ENCODE measurements around the gene TMEM237. TPM values are rescaled to one million over a fixed set of nuclear protein-coding genes. Genes with fewer than 3 reads are reported as not detected.

TMEM237 gene
- total RNA-seq, 1 donor from 2014 or later: 68.8 TPM

- no peak for DNase-seq
- H3K36me3 Mint-ChIP-seq (ENCODE audit: unreplicated experiment): no peaks in the 10 kb centered on the region
- H3K27me3 Mint-ChIP-seq (ENCODE audit: unreplicated experiment): peaks cover 7% of the 10 kb centered on the region
- H3K4me3 Mint-ChIP-seq (ENCODE audit: unreplicated experiment): no peak overlapping the region
- peaks cover 4% of the 10 kb centered on the region for H3K9me3 Mint-ChIP-seq (ENCODE audit: unreplicated experiment)
- peaks cover 3% of the 10 kb centered on the region for H3K4me1 Mint-ChIP-seq (ENCODE audit: low read depth, unreplicated experiment)
- TF ChIP-seq CTCF (IDR thresholded peaks at IDR 0.05; ENCODE audit: partially characterized antibody, unreplicated experiment): no peak
- H3K27ac Mint-ChIP-seq (ENCODE audit: unreplicated experiment): no peak overlapping the region
Measured at GRCh38 chr2:201638326-201638725, 5.0 kb downstream of the TMEM237 start.

GRCh38 chr2:201633661-201634249 lies 9.5 kb downstream of the TMEM237 start:
- no peaks in the 10 kb centered on the region for H3K36me3 Mint-ChIP-seq (ENCODE audit: unreplicated experiment)
- H3K27me3 Mint-ChIP-seq (ENCODE audit: unreplicated experiment): no peaks in the 10 kb centered on the region
- DNase-seq: no peak

GRCh38 chr2:201631041-201631440 lies 12.3 kb downstream of the TMEM237 start:
- no peak for TF ChIP-seq CTCF (IDR thresholded peaks at IDR 0.05; ENCODE audit: partially characterized antibody, unreplicated experiment)
- no peaks in the 10 kb centered on the region for H3K36me3 Mint-ChIP-seq (ENCODE audit: unreplicated experiment)
- H3K9me3 Mint-ChIP-seq (ENCODE audit: unreplicated experiment): peaks cover 1% of the 10 kb centered on the region
- no peaks in the 10 kb centered on the region for H3K27me3 Mint-ChIP-seq (ENCODE audit: unreplicated experiment)
- H3K27ac Mint-ChIP-seq (ENCODE audit: unreplicated experiment): peak overlapping the region; percentile 30
- peak; percentile 30 for DNase-seq
- H3K4me3 Mint-ChIP-seq (ENCODE audit: unreplicated experiment): no peak overlapping the region
- no peaks in the 10 kb centered on the region for H3K4me1 Mint-ChIP-seq (ENCODE audit: low read depth, unreplicated experiment)

More at GRCh38 chr2:201633661-201634249, 9.5 kb downstream of the TMEM237 start:
- no peak for TF ChIP-seq CTCF (IDR thresholded peaks at IDR 0.05; ENCODE audit: partially characterized antibody, unreplicated experiment)
- no peak overlapping the region for H3K27ac Mint-ChIP-seq (ENCODE audit: unreplicated experiment)
- no peak overlapping the region for H3K4me3 Mint-ChIP-seq (ENCODE audit: unreplicated experiment)
- H3K4me1 Mint-ChIP-seq (ENCODE audit: low read depth, unreplicated experiment): no peaks in the 10 kb centered on the region
- peaks cover 1% of the 10 kb centered on the region for H3K9me3 Mint-ChIP-seq (ENCODE audit: unreplicated experiment)

GRCh38 chr2:201630577-201630976 lies 12.7 kb downstream of the TMEM237 start:
- Mint-ChIP-seq H3K9me3 (ENCODE audit: unreplicated experiment) (peaks cover 1% of the 10 kb centered on the region), H3K4me1 (ENCODE audit: low read depth, unreplicated experiment) (no peaks in the 10 kb centered on the region), H3K36me3 (ENCODE audit: unreplicated experiment) (no peaks in the 10 kb centered on the region), H3K27ac (ENCODE audit: unreplicated experiment) (peak overlapping the region; percentile 30), H3K4me3 (ENCODE audit: unreplicated experiment) (no peak overlapping the region), H3K27me3 (ENCODE audit: unreplicated experiment) (no peaks in the 10 kb centered on the region)
- TF ChIP-seq CTCF (IDR thresholded peaks at IDR 0.05; ENCODE audit: partially characterized antibody, unreplicated experiment): no peak
- DNase-seq: no peak

GRCh38 chr2:201628545-201628944 lies 14.8 kb downstream of the TMEM237 start:
- no peaks in the 10 kb centered on the region for H3K36me3 Mint-ChIP-seq (ENCODE audit: unreplicated experiment)
- no peak for DNase-seq
- H3K27ac Mint-ChIP-seq (ENCODE audit: unreplicated experiment): no peak overlapping the region
- no peaks in the 10 kb centered on the region for H3K9me3 Mint-ChIP-seq (ENCODE audit: unreplicated experiment)
- H3K4me3 Mint-ChIP-seq (ENCODE audit: unreplicated experiment): no peak overlapping the region
- no peaks in the 10 kb centered on the region for H3K27me3 Mint-ChIP-seq (ENCODE audit: unreplicated experiment)
- H3K4me1 Mint-ChIP-seq (ENCODE audit: low read depth, unreplicated experiment): no peaks in the 10 kb centered on the region
- TF ChIP-seq CTCF (IDR thresholded peaks at IDR 0.05; ENCODE audit: partially characterized antibody, unreplicated experiment): no peak

All from glutamatergic neuron (in vitro differentiated cells).